NB4 (cell line): ENCODE data around the gene MVP.
"Not testable (repeated sequence)": the region's sequence is repeated elsewhere in the genome, so short reads cannot be mapped to it uniquely, and the experiment has no call there.

Experiments used
- DNase-seq: peaks from one replicate; pipeline ENCODE4 v3.0.0; 2010; ENCODE audit warnings: low read depth
- H3K4me3 ChIP-seq: one replicate; pipeline ENCODE4 v1.5.1; 2011; ENCODE audit warnings: mild to moderate bottlenecking, low read depth, low read length, moderate library complexity
- MYC ChIP-seq: IDR thresholded peaks from 2 replicates; pipeline ENCODE4 v1.6.1; 2011; ENCODE audit warnings: low read depth, low read length
- POLR2A ChIP-seq: IDR thresholded peaks from 2 replicates; pipeline ENCODE4 v1.6.1; 2011; ENCODE audit warnings: mild to moderate bottlenecking; ENCODE audit not compliant: insufficient read length; ENCODE audit errors: extremely low read depth
- TF ChIP-seq, protein P1 (sequence below): IDR thresholded peaks from 2 replicates; pipeline ENCODE4 v1.6.1; 2011; ENCODE audit warnings: low read depth, low read length
- TF ChIP-seq, protein P2 (sequence below): IDR thresholded peaks from one replicate; pipeline ENCODE4 v1.5.1; 2012; ENCODE audit warnings: low read depth, low read length

Gene MVP

DNA sequence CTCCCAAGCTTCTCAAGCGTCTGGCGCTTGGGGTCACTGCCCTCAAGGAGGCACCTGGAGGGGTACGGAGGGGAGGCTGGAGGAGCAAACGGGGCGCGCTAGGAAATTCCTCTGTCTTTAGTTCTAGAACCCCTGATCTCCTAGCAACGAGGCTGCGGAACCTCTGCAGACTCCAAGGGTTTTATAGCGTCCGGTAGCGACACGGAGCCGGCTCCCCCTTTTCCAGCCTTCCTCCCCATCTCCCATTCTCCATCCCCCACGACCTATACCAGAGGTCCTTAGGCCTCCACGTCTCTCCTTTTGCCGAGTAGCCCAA lies 43.4 kb downstream of the MVP start:
- no peak overlapping the region for H3K4me3 ChIP-seq
- DNase-seq: no peak
- no peak for TF ChIP-seq POLR2A
- TF ChIP-seq, protein P1, sequence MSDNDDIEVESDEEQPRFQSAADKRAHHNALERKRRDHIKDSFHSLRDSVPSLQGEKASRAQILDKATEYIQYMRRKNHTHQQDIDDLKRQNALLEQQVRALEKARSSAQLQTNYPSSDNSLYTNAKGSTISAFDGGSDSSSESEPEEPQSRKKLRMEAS: no peak
- TF ChIP-seq, protein P2, sequence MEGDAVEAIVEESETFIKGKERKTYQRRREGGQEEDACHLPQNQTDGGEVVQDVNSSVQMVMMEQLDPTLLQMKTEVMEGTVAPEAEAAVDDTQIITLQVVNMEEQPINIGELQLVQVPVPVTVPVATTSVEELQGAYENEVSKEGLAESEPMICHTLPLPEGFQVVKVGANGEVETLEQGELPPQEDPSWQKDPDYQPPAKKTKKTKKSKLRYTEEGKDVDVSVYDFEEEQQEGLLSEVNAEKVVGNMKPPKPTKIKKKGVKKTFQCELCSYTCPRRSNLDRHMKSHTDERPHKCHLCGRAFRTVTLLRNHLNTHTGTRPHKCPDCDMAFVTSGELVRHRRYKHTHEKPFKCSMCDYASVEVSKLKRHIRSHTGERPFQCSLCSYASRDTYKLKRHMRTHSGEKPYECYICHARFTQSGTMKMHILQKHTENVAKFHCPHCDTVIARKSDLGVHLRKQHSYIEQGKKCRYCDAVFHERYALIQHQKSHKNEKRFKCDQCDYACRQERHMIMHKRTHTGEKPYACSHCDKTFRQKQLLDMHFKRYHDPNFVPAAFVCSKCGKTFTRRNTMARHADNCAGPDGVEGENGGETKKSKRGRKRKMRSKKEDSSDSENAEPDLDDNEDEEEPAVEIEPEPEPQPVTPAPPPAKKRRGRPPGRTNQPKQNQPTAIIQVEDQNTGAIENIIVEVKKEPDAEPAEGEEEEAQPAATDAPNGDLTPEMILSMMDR: no peak
- no peak; the same call in 1 of the 2 replicates for TF ChIP-seq MYC

DNA sequence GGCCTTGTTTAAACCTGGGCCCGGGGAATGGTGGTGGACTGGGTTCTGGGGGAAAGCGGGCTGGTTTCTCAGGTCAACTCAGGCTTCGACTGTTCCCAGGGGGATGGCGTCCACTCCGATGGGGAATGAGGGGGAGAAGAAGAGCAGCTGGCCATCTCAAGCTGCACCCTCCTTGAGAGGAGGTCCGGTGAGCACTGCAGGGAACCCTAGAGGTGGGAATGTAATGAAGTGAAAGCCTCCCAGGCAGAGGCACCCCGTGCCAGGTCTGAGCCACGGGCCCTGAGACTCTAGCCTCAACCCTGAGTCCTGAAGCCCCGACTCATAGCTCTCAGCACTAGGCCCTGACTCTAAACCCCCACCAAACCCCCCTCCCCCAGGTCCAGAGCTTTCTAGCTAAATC lies 43.9 kb downstream of the MVP start:
- no peak for DNase-seq
- no peak for TF ChIP-seq MYC
- TF ChIP-seq, protein P2: no peak
- H3K4me3 ChIP-seq: no peak overlapping the region

- DNase-seq: no peak
- TF ChIP-seq POLR2A (no peak), MYC (no peak)
- TF ChIP-seq, protein P2: no peak
- no peak overlapping the region for H3K4me3 ChIP-seq
Observed at GRCh38 chr16:29868396-29869009, 48.2 kb downstream of the MVP start.

DNA sequence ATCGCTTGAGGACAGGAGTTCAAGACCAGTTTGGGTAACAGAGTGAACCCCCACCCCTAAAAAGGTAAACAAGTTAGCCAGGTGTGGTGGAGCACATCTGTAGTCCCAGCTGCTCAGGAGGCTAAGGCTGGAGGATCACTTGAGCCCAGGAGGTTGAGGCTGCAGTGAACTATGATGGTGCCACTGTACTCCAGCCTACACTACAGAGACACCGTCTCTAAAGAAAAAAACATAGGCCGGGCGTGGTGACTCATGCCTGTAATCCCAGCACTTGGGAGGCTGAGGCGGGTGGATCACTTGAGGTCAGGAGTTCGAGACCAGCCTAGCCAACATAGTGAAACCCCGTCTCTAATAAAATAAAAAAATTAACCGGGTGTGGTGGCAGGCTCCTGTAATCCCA lies 48.8 kb downstream of the MVP start:
- not testable (repeated sequence) for DNase-seq, H3K4me3 ChIP-seq

- H3K4me3 ChIP-seq: no peak overlapping the region
- TF ChIP-seq, protein P2: no peak
- TF ChIP-seq MYC: no peak
- TF ChIP-seq POLR2A: no peak
- TF ChIP-seq, protein P1: no peak
- no peak for DNase-seq
Observed at GRCh38 chr16:29871822-29872546, 51.7 kb downstream of the MVP start.

GRCh38 chr16:29873319-29873718 lies 53.1 kb downstream of the MVP start:
- no peak for TF ChIP-seq MYC
- TF ChIP-seq, protein P1: no peak
- TF ChIP-seq, protein P2: no peak
- TF ChIP-seq POLR2A: no peak
- DNase-seq: no peak
- no peak overlapping the region for H3K4me3 ChIP-seq
